WTC11 (cell line): ENCODE measurements around the gene MEX3D. TPM values are rescaled to one million over a fixed set of nuclear protein-coding genes. Genes with fewer than 3 reads are reported as not detected.

ENCODE experiments used
- ATAC-seq: fragments of 200-7000 bp; cut with Tn5 transposase; 2 replicates; pipeline ENCODE4 v1.10.0; 2021; ENCODE audit warnings: mild to moderate bottlenecking, moderate library complexity
- CTCF ChIA-PET: fragments of 300-600 bp; sonication (Branson Sonifier 250); formaldehyde crosslinking; loops from one replicate; lab custom pipeline; 2021; ENCODE audit warnings: antibody characterized with exemption; lab: Charles Lee
- POLR2A ChIA-PET: fragments of 350-600 bp; sonication (Branson Sonifier 250); formaldehyde crosslinking; loops from one replicate; lab custom pipeline; 2021; ENCODE audit warnings: antibody characterized with exemption; lab: Charles Lee
- DNase-seq: peaks from one replicate; pipeline ENCODE4 v3.0.0; 2021; ENCODE audit warnings: low spot score
- H3K27ac Mint-ChIP-seq: 2 replicates; pipeline ENCODE4 v1.8.0; 2021; ENCODE audit warnings: mixed read lengths
- H3K27me3 Mint-ChIP-seq: 2 replicates; pipeline ENCODE4 v1.8.0; 2021; ENCODE audit warnings: low read depth, mild to moderate bottlenecking, moderate library complexity, mixed read lengths
- H3K36me3 Mint-ChIP-seq: 2 replicates; pipeline ENCODE4 v1.8.0; 2021; ENCODE audit warnings: mixed read lengths
- H3K4me1 Mint-ChIP-seq: 2 replicates; pipeline ENCODE4 v1.8.0; 2022; ENCODE audit warnings: mixed read lengths
- H3K4me3 Mint-ChIP-seq: 2 replicates; pipeline ENCODE4 v1.8.0; 2021; ENCODE audit warnings: mild to moderate bottlenecking, moderate library complexity, mixed read lengths
- H3K9me3 Mint-ChIP-seq: 2 replicates; pipeline ENCODE4 v1.8.0; 2021; ENCODE audit warnings: mixed read lengths
- AR ChIP-seq: fragments of 250-450 bp; sonication (Bioruptor Pico); IDR thresholded peaks from 2 replicates; pipeline ENCODE4 v1.9.0; 2021; ENCODE audit warnings: mild to moderate bottlenecking
- CREM ChIP-seq: sonication (generic); formaldehyde crosslinking; IDR thresholded peaks from 2 replicates; pipeline ENCODE4 v1.8.1; 2022; ENCODE audit warnings: mild to moderate bottlenecking, missing genetic modification reagents, moderate library complexity
- E2F4 ChIP-seq: sonication (generic); formaldehyde crosslinking; IDR thresholded peaks from 2 replicates; pipeline ENCODE4 v1.8.1; 2022; ENCODE audit warnings: low read depth, mild to moderate bottlenecking, moderate library complexity, missing genetic modification reagents, borderline replicate concordance
- EMX1 ChIP-seq: fragments of 250-450 bp; sonication (Bioruptor Pico); IDR thresholded peaks from 2 replicates; pipeline ENCODE4 v1.8.0; 2021; ENCODE audit warnings: mild to moderate bottlenecking
- ERG ChIP-seq: fragments of 250-450 bp; sonication (Bioruptor Pico); IDR thresholded peaks from 2 replicates; pipeline ENCODE4 v1.8.0; 2021; ENCODE audit warnings: mild to moderate bottlenecking
- GABPB1 ChIP-seq: sonication (generic); formaldehyde crosslinking; IDR thresholded peaks from 2 replicates; pipeline ENCODE4 v1.8.1; 2023; ENCODE audit warnings: mild to moderate bottlenecking, missing genetic modification reagents
- GTF2I ChIP-seq: fragments of 250-450 bp; sonication (Bioruptor Pico); conservative IDR thresholded peaks from 2 replicates; pipeline ENCODE4 v1.4.0; 2021; ENCODE audit warnings: mild to moderate bottlenecking
- HMGXB4 ChIP-seq: sonication (generic); formaldehyde crosslinking; IDR thresholded peaks from 2 replicates; pipeline ENCODE4 v1.8.1; 2023; ENCODE audit warnings: mild to moderate bottlenecking, moderate library complexity, missing genetic modification reagents
- MYBL2 ChIP-seq: sonication (generic); formaldehyde crosslinking; IDR thresholded peaks from 2 replicates; pipeline ENCODE4 v1.8.1; 2023; ENCODE audit warnings: mild to moderate bottlenecking, moderate library complexity, missing genetic modification reagents
- PREB ChIP-seq: sonication (generic); formaldehyde crosslinking; IDR thresholded peaks from 2 replicates; pipeline ENCODE4 v1.8.1; 2022; ENCODE audit warnings: mild to moderate bottlenecking, missing genetic modification reagents, moderate library complexity, borderline replicate concordance
- PRRX2 ChIP-seq: fragments of 250-450 bp; sonication (Bioruptor Pico); IDR thresholded peaks from 2 replicates; pipeline ENCODE4 v1.8.0; 2021; ENCODE audit warnings: mild to moderate bottlenecking
- RORB ChIP-seq: fragments of 250-450 bp; sonication (Bioruptor Pico); IDR thresholded peaks from 2 replicates; pipeline ENCODE4 v1.9.0; 2021; ENCODE audit warnings: mild to moderate bottlenecking
- TCF7 ChIP-seq: sonication (generic); formaldehyde crosslinking; IDR thresholded peaks from 2 replicates; pipeline ENCODE4 v1.8.0; 2022; ENCODE audit warnings: mild to moderate bottlenecking, low read depth, missing genetic modification reagents, moderate library complexity
- TEAD4 ChIP-seq: sonication (generic); formaldehyde crosslinking; IDR thresholded peaks from 2 replicates; pipeline ENCODE4 v1.8.0; 2022; ENCODE audit warnings: mild to moderate bottlenecking, missing genetic modification reagents
- ZNF219 ChIP-seq: sonication (generic); formaldehyde crosslinking; IDR thresholded peaks from 2 replicates; pipeline ENCODE4 v1.8.0; 2023; ENCODE audit warnings: missing genetic modification reagents, mild to moderate bottlenecking, borderline replicate concordance
- ZNF416 ChIP-seq: fragments of 250-450 bp; sonication (Bioruptor Pico); IDR thresholded peaks from 2 replicates; pipeline ENCODE4 v1.9.0; 2021; ENCODE audit warnings: mild to moderate bottlenecking, inconsistent platforms
- ZNF671 ChIP-seq: fragments of 250-450 bp; sonication (Bioruptor Pico); IDR thresholded peaks from 2 replicates; pipeline ENCODE4 v1.8.0; 2021; ENCODE audit warnings: mild to moderate bottlenecking
- ZSCAN18 ChIP-seq: fragments of 250-450 bp; sonication (Bioruptor Pico); IDR thresholded peaks from 2 replicates; pipeline ENCODE4 v2.1.2; 2022; ENCODE audit warnings: mild to moderate bottlenecking, moderate library complexity
- total RNA-seq: library from RNA; stranded (reverse); gene quantifications from 3 replicates; pipeline ENCODE4 v1.2.3, GENCODE V29; 2021

Gene MEX3D
- total RNA-seq, 1 experiment from 2014 or later, result 69.5 TPM

- no peak for ATAC-seq
Measured at GRCh38 chr19:1526066-1526778, 41.9 kb downstream of the MEX3D start.

GRCh38 chr19:1525343-1525742 lies 42.8 kb downstream of the MEX3D start:
- CTCF ChIA-PET, result interaction anchor here (1.2 kb wide), 1 partner anchor 21 kb away, joined by 4 read pairs; no protein-coding TSS in a partner anchor
- Mint-ChIP-seq H3K4me1 (peaks cover 5% of the 10 kb centered on the region), H3K9me3 (no peaks in the 10 kb centered on the region), H3K4me3 (peak overlapping the region; percentile 68), H3K27ac (no peak overlapping the region), H3K27me3 (peaks cover 48% of the 10 kb centered on the region), H3K36me3 (no peaks in the 10 kb centered on the region)
- no peak for DNase-seq
- POLR2A ChIA-PET, result no interaction called here
- ATAC-seq, result no peak
- TF ChIP-seq PREB (CRISPR knock-in tag), result no peak
- TF ChIP-seq HMGXB4 (CRISPR knock-in tag), result no peak
- TF ChIP-seq CREM (CRISPR knock-in tag), result no peak
- no peak for TF ChIP-seq MYBL2
- TF ChIP-seq GABPB1 (CRISPR knock-in tag), result no peak
- no peak for TF ChIP-seq ZNF219 (CRISPR knock-in tag)

More at GRCh38 chr19:1526066-1526778, 41.9 kb downstream of the MEX3D start:
- ChIA-PET POLR2A (no interaction called here), CTCF (interaction anchor here (1.2 kb wide), 1 partner anchor 20 kb away, joined by 4 read pairs; no protein-coding TSS in a partner anchor)
- Mint-ChIP-seq H3K4me3 (no peak overlapping the region), H3K9me3 (no peaks in the 10 kb centered on the region), H3K4me1 (peaks cover 5% of the 10 kb centered on the region), H3K27ac (no peak overlapping the region), H3K36me3 (no peaks in the 10 kb centered on the region), H3K27me3 (peaks cover 48% of the 10 kb centered on the region)
- no peak for DNase-seq
- TF ChIP-seq ERG (CRISPR knock-in tag), result no peak
- no peak for TF ChIP-seq AR (CRISPR knock-in tag)
- no peak for TF ChIP-seq CREM (CRISPR knock-in tag)
- no peak for TF ChIP-seq GTF2I (CRISPR knock-in tag)
- TF ChIP-seq TCF7 (CRISPR knock-in tag), result no peak
- TF ChIP-seq RORB (CRISPR knock-in tag), result no peak
- no peak for TF ChIP-seq ZNF671 (CRISPR knock-in tag)
- no peak for TF ChIP-seq E2F4 (CRISPR knock-in tag)
- no peak for TF ChIP-seq ZSCAN18 (CRISPR knock-in tag)
- no peak for TF ChIP-seq ZNF416 (CRISPR knock-in tag)
- no peak for TF ChIP-seq EMX1 (CRISPR knock-in tag)
- TF ChIP-seq TEAD4 (CRISPR knock-in tag), result no peak
- no peak for TF ChIP-seq PRRX2
